ENCODE measurements around the gene RBM33.

GRCh38 chr7:155609185-155609584 lies 35.3 kb upstream of the RBM33 start:
- TF ChIP-seq, protein P1, sequence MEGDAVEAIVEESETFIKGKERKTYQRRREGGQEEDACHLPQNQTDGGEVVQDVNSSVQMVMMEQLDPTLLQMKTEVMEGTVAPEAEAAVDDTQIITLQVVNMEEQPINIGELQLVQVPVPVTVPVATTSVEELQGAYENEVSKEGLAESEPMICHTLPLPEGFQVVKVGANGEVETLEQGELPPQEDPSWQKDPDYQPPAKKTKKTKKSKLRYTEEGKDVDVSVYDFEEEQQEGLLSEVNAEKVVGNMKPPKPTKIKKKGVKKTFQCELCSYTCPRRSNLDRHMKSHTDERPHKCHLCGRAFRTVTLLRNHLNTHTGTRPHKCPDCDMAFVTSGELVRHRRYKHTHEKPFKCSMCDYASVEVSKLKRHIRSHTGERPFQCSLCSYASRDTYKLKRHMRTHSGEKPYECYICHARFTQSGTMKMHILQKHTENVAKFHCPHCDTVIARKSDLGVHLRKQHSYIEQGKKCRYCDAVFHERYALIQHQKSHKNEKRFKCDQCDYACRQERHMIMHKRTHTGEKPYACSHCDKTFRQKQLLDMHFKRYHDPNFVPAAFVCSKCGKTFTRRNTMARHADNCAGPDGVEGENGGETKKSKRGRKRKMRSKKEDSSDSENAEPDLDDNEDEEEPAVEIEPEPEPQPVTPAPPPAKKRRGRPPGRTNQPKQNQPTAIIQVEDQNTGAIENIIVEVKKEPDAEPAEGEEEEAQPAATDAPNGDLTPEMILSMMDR (IDR thresholded peaks at IDR 0.05; ENCODE audit: insufficient read depth, low read depth, low read length) = no peak
- TF ChIP-seq EZH2 (IDR thresholded peaks at IDR 0.05; ENCODE audit: insufficient read depth, low read length) = no peak
